ENCODE measurements around the gene DSTYK.
A peak's percentile ranks its signal among the peaks of the same experiment; 100 is the strongest.

The DSTYK gene

DNA sequence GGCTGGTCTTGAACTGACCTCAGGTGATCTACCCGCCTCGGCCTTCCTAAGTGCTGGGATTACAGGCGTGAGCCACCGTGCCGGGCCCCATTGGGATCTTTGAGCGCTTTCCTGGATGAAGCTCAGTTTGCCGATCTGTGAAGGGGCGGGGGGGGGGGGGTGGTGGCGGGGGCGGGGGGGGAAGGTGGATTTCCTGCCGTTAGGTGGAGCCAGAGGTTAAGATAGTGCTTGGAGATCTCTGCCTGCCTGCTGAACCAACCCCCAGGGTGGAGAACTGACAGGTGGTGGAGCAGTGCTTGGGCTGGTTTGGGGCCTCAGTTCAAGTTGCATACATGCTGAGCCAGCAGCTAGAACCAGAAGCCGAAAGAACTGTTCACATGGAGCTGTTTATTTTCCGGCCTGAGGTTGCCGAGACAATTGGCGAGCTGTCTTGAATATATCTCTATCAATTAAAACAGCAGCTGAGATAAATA is 17.9 kb upstream of the DSTYK start (continued):
- TF ChIP-seq ZNF600 (tag by site-specific recombination; IDR thresholded peaks at IDR 0.05): 0 out of 2 replicates have a peak, but pooled peaks have one; percentile 19
- TF ChIP-seq ZSCAN30 (tag by site-specific recombination; IDR thresholded peaks at IDR 0.05): peak; percentile 67; the same call in 1 of the 2 replicates
- TF ChIP-seq ZFHX2 (tag by site-specific recombination; conservative IDR thresholded peaks at IDR 0.05): 0 out of 2 replicates have a peak, but pooled peaks have one; percentile 3
- TF ChIP-seq ZNF292 (tag by site-specific recombination; IDR thresholded peaks at IDR 0.05; ENCODE audit: borderline replicate concordance, low read depth): no peak
- TF ChIP-seq WT1 (tag by site-specific recombination; IDR thresholded peaks at IDR 0.05): 0 out of 2 replicates have a peak, but pooled peaks have one; percentile 1
- TF ChIP-seq, protein P1, sequence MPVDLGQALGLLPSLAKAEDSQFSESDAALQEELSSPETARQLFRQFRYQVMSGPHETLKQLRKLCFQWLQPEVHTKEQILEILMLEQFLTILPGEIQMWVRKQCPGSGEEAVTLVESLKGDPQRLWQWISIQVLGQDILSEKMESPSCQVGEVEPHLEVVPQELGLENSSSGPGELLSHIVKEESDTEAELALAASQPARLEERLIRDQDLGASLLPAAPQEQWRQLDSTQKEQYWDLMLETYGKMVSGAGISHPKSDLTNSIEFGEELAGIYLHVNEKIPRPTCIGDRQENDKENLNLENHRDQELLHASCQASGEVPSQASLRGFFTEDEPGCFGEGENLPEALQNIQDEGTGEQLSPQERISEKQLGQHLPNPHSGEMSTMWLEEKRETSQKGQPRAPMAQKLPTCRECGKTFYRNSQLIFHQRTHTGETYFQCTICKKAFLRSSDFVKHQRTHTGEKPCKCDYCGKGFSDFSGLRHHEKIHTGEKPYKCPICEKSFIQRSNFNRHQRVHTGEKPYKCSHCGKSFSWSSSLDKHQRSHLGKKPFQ (tag by site-specific recombination; IDR thresholded peaks at IDR 0.05): 0 out of 2 replicates have a peak, but pooled peaks have one; percentile 6
- peak; percentile 78 for TF ChIP-seq ZIC2 (tag by site-specific recombination; IDR thresholded peaks at IDR 0.05)
- TF ChIP-seq ZNF426 (tag by site-specific recombination; IDR thresholded peaks at IDR 0.05): no peak
- 0 out of 2 replicates have a peak, but pooled peaks have one; percentile 6 for TF ChIP-seq EGR2 (tag by site-specific recombination; IDR thresholded peaks at IDR 0.05; ENCODE audit: low read depth)
- 0 out of 2 replicates have a peak, but pooled peaks have one; percentile 2 for TF ChIP-seq ZNF2 (tag by site-specific recombination; IDR thresholded peaks at IDR 0.05)

- TF ChIP-seq ZNF391 (tag by site-specific recombination; IDR thresholded peaks at IDR 0.05; ENCODE audit: borderline replicate concordance, low read depth) (no peak), ZNF16 (tag by site-specific recombination; IDR thresholded peaks at IDR 0.05; ENCODE audit: low read depth) (no peak), BCL11B (tag by site-specific recombination; IDR thresholded peaks at IDR 0.05; ENCODE audit: low read depth) (0 out of 2 replicates have a peak, but pooled peaks have one; percentile 31), ZNF335 (tag by site-specific recombination; conservative IDR thresholded peaks at IDR 0.05) (peak; percentile 28; the same call in 1 of the 2 replicates)
- TF ChIP-seq, protein P2, sequence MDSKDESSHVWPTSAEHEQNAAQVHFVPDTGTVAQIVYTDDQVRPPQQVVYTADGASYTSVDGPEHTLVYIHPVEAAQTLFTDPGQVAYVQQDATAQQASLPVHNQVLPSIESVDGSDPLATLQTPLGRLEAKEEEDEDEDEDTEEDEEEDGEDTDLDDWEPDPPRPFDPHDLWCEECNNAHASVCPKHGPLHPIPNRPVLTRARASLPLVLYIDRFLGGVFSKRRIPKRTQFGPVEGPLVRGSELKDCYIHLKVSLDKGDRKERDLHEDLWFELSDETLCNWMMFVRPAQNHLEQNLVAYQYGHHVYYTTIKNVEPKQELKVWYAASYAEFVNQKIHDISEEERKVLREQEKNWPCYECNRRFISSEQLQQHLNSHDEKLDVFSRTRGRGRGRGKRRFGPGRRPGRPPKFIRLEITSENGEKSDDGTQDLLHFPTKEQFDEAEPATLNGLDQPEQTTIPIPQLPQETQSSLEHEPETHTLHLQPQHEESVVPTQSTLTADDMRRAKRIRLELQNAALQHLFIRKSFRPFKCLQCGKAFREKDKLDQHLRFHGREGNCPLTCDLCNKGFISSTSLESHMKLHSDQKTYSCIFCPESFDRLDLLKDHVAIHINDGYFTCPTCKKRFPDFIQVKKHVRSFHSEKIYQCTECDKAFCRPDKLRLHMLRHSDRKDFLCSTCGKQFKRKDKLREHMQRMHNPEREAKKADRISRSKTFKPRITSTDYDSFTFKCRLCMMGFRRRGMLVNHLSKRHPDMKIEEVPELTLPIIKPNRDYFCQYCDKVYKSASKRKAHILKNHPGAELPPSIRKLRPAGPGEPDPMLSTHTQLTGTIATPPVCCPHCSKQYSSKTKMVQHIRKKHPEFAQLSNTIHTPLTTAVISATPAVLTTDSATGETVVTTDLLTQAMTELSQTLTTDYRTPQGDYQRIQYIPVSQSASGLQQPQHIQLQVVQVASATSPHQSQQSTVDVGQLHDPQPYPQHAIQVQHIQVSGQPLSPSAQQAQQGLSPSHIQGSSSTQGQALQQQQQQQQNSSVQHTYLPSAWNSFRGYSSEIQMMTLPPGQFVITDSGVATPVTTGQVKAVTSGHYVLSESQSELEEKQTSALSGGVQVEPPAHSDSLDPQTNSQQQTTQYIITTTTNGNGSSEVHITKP (tag by site-specific recombination; IDR thresholded peaks at IDR 0.05): peak; percentile 4
- H3K4me3 ChIP-seq (ENCODE audit: low read depth, low read length): peak overlapping the region; percentile 63
- no peaks in the 10 kb centered on the region for H3K36me3 ChIP-seq (ENCODE audit: control insufficient read depth in 2 of 2, insufficient read depth in 1 of 2, low read length in 2 of 2)
- H3K4me1 ChIP-seq (ENCODE audit: control insufficient read depth, insufficient read depth, low read length): peaks cover 19% of the 10 kb centered on the region
- H3K9me3 ChIP-seq (ENCODE audit: control insufficient read depth, insufficient read depth, low read depth, low read length): no peaks in the 10 kb centered on the region
- H3K27ac ChIP-seq (ENCODE audit: extremely low read depth, low read depth, low read length): peak overlapping the region; percentile 45; the same call in 1 of the 2 replicates
- ChIA-PET CTCF (interaction anchor here (0.5 to 10.4 kb wide), 15 partner anchors 10 to 648 kb away, joined by 3 to 253 read pairs (median 5); no protein-coding TSS in a partner anchor), POLR2A (interaction anchor here (0.6 to 3.1 kb wide), 16 partner anchors 9 to 287 kb away, joined by 3 to 20 read pairs (median 4); partner anchors contain the start of gene RBBP5)
Observed at GRCh38 chr1:205228093-205228521, 16.6 kb upstream of the DSTYK start.

GRCh38 chr1:205227584-205228013 is 16.1 kb upstream of the DSTYK start, which contains the start of gene TMCC2:
Gene TMCC2, plus strand, starts transcription at chr1:205227946. Its CDS starts 619 bp downstream, at chr1:205228565.
- CTCF ChIA-PET: interaction anchor here (0.5 to 10.4 kb wide), 11 partner anchors 9 to 239 kb away, joined by 3 to 253 read pairs (median 3); no protein-coding TSS in a partner anchor
- peak within 1 kb of the TSS; percentile 63 for H3K4me3 ChIP-seq (ENCODE audit: low read depth, low read length)
- POLR2A ChIA-PET: interaction anchor here (0.6 to 3.1 kb wide), 15 partner anchors 10 to 288 kb away, joined by 3 to 20 read pairs (median 3); partner anchors contain the start of gene RBBP5
- no peaks in the 10 kb centered on the region for H3K9me3 ChIP-seq (ENCODE audit: control insufficient read depth, insufficient read depth, low read depth, low read length)
- H3K27ac ChIP-seq (ENCODE audit: extremely low read depth, low read depth, low read length): peak within 1 kb of the TSS; percentile 45; the same call in 1 of the 2 replicates
- no peaks in the 10 kb centered on the region for H3K36me3 ChIP-seq (ENCODE audit: control insufficient read depth in 2 of 2, insufficient read depth in 1 of 2, low read length in 2 of 2)
- peaks cover 19% of the 10 kb centered on the region for H3K4me1 ChIP-seq (ENCODE audit: control insufficient read depth, insufficient read depth, low read length)
- TF ChIP-seq ZNF48 (tag by site-specific recombination; IDR thresholded peaks at IDR 0.05): no peak
- peak; percentile 95 for TF ChIP-seq EGR2 (tag by site-specific recombination; IDR thresholded peaks at IDR 0.05; ENCODE audit: low read depth)
- no peak for TF ChIP-seq ZSCAN16 (tag by site-specific recombination; IDR thresholded peaks at IDR 0.05)
- TF ChIP-seq MZF1 (tag by site-specific recombination; IDR thresholded peaks at IDR 0.05; ENCODE audit: borderline replicate concordance): peak; percentile 65; the same call in 1 of the 2 replicates
- TF ChIP-seq ZXDB (tag by site-specific recombination; IDR thresholded peaks at IDR 0.05): peak; percentile 72
- TF ChIP-seq ZBTB26 (tag by site-specific recombination; optimal IDR thresholded peaks at IDR 0.05): peak; percentile 87
- peak; percentile 73; the same call in 1 of the 2 replicates for TF ChIP-seq ZSCAN23 (tag by site-specific recombination; IDR thresholded peaks at IDR 0.05)
- no peak for TF ChIP-seq PRDM6 (tag by site-specific recombination; IDR thresholded peaks at IDR 0.05)
- no peak for TF ChIP-seq IKZF3 (tag by site-specific recombination; IDR thresholded peaks at IDR 0.05)
- no peak for TF ChIP-seq ZNF146 (tag by site-specific recombination; IDR thresholded peaks at IDR 0.05)
- TF ChIP-seq ZSCAN30 (tag by site-specific recombination; IDR thresholded peaks at IDR 0.05): 0 out of 2 replicates have a peak, but pooled peaks have one; percentile 8

Measured in HEK293 (cell line).